Measurements from ENCODE around the gene MANSC1.

GRCh38 chr12:12398026-12398859, 48.2 kb upstream of the MANSC1 start:
- TF ChIP-seq CTCF (IDR thresholded peaks at IDR 0.05; ENCODE audit: insufficient read depth, low read length, poor library complexity, severe bottlenecking) (no peak), EZH2phosphoT487 (conservative IDR thresholded peaks at IDR 0.05; ENCODE audit: low read length) (no peak)
